Measurements from ENCODE around the gene RPS26.

Gene RPS26

GRCh38 chr12:56084958-56085543 is 43.3 kb downstream of the RPS26 start:
- H3K27me3 ChIP-seq (ENCODE audit: control insufficient read depth, low read length) = peaks cover 33% of the 10 kb centered on the region
- H3F3A ChIP-seq (ENCODE audit: control insufficient read depth, insufficient read depth) = no peaks in the 10 kb centered on the region
- no peaks in the 10 kb centered on the region for H3K9me3 ChIP-seq (ENCODE audit: control insufficient read depth, insufficient read depth, low read length)
- H3K36me3 ChIP-seq (ENCODE audit: control insufficient read depth, low read length) = no peaks in the 10 kb centered on the region
- H3K4me1 ChIP-seq (ENCODE audit: control insufficient read depth, low read length) = peaks cover 3% of the 10 kb centered on the region
- no peak overlapping the region for H3K4me2 ChIP-seq (ENCODE audit: low read length)
- H3K79me2 ChIP-seq (ENCODE audit: control insufficient read depth, low read length) = no peaks in the 10 kb centered on the region
- H3K9me2 ChIP-seq (replicated peaks; ENCODE audit: control insufficient read depth, low read length) = no peaks in the 10 kb centered on the region
- no peaks in the 10 kb centered on the region for H4K20me1 ChIP-seq (ENCODE audit: control insufficient read depth, insufficient read depth, low read depth, low read length)
- TF ChIP-seq CTCF (IDR thresholded peaks at IDR 0.05; ENCODE audit: low read depth, low read length, poor library complexity, severe bottlenecking) = peak; percentile 78
- no peak for TF ChIP-seq EZH2phosphoT487 (IDR thresholded peaks at IDR 0.05; ENCODE audit: borderline replicate concordance, low read length)
- H3K4me3 ChIP-seq (ENCODE audit: low read length) = no peak overlapping the region
- H3K27ac ChIP-seq (ENCODE audit: low read depth, low read length) = no peak overlapping the region

- H3F3A ChIP-seq (ENCODE audit: control insufficient read depth, insufficient read depth) = 0 out of 2 replicates have a peak, but pooled peaks cover 2% of the 10 kb centered on the region
- TF ChIP-seq EZH2phosphoT487 (IDR thresholded peaks at IDR 0.05; ENCODE audit: borderline replicate concordance, low read length) (no peak), CTCF (IDR thresholded peaks at IDR 0.05; ENCODE audit: low read depth, low read length, poor library complexity, severe bottlenecking) (no peak)
- H3K9me3 ChIP-seq (ENCODE audit: control insufficient read depth, insufficient read depth, low read length) = no peaks in the 10 kb centered on the region
- no peak overlapping the region for H3K4me2 ChIP-seq (ENCODE audit: low read length)
- no peaks in the 10 kb centered on the region for H3K36me3 ChIP-seq (ENCODE audit: control insufficient read depth, low read length)
- H3K9me2 ChIP-seq (replicated peaks; ENCODE audit: control insufficient read depth, low read length) = no peaks in the 10 kb centered on the region
- no peaks in the 10 kb centered on the region for H3K79me2 ChIP-seq (ENCODE audit: control insufficient read depth, low read length)
- H4K20me1 ChIP-seq (ENCODE audit: control insufficient read depth, insufficient read depth, low read depth, low read length) = no peaks in the 10 kb centered on the region
- H3K4me1 ChIP-seq (ENCODE audit: control insufficient read depth, low read length) = no peaks in the 10 kb centered on the region
- no peak overlapping the region for H3K4me3 ChIP-seq (ENCODE audit: low read length)
- H3K27me3 ChIP-seq (ENCODE audit: control insufficient read depth, low read length) = peaks cover 28% of the 10 kb centered on the region
- H3K27ac ChIP-seq (ENCODE audit: low read depth, low read length) = no peak overlapping the region
Observed at GRCh38 chr12:56086096-56086495, 44.4 kb downstream of the RPS26 start.

GRCh38 chr12:56086608-56087007 is 44.9 kb downstream of the RPS26 start:
- no peaks in the 10 kb centered on the region for H3K4me1 ChIP-seq (ENCODE audit: control insufficient read depth, low read length)
- no peak overlapping the region for H3K4me2 ChIP-seq (ENCODE audit: low read length)
- 0 out of 2 replicates have a peak, but pooled peaks cover 2% of the 10 kb centered on the region for H3F3A ChIP-seq (ENCODE audit: control insufficient read depth, insufficient read depth)
- H3K9me3 ChIP-seq (ENCODE audit: control insufficient read depth, insufficient read depth, low read length) = no peaks in the 10 kb centered on the region
- no peak overlapping the region for H3K4me3 ChIP-seq (ENCODE audit: low read length)
- H3K36me3 ChIP-seq (ENCODE audit: control insufficient read depth, low read length) = no peaks in the 10 kb centered on the region
- TF ChIP-seq CTCF (IDR thresholded peaks at IDR 0.05; ENCODE audit: low read depth, low read length, poor library complexity, severe bottlenecking) (no peak), EZH2phosphoT487 (IDR thresholded peaks at IDR 0.05; ENCODE audit: borderline replicate concordance, low read length) (no peak)
- no peaks in the 10 kb centered on the region for H3K79me2 ChIP-seq (ENCODE audit: control insufficient read depth, low read length)
- H3K27me3 ChIP-seq (ENCODE audit: control insufficient read depth, low read length) = peaks cover 25% of the 10 kb centered on the region
- no peaks in the 10 kb centered on the region for H4K20me1 ChIP-seq (ENCODE audit: control insufficient read depth, insufficient read depth, low read depth, low read length)
- H3K9me2 ChIP-seq (replicated peaks; ENCODE audit: control insufficient read depth, low read length) = no peaks in the 10 kb centered on the region
- H3K27ac ChIP-seq (ENCODE audit: low read depth, low read length) = no peak overlapping the region

All from DOHH2 (cell line).